Upper lobe of left lung (tissue), 6 donors: ENCODE results near the gene RPS2. TPM values are rescaled to one million over a fixed set of nuclear protein-coding genes. Genes with fewer than 3 reads are reported as not detected.

Experiments
- ATAC-seq, 2 donors: fragments of 200-7000 bp; cut with Tn5 transposase; one replicate each; pipeline ENCODE4 v1.9.1; 2022; ENCODE audit warnings: mild to moderate bottlenecking in 2 of 2, moderate library complexity in 2 of 2; ENCODE audit not compliant: low FRiP score in 2 of 2
- DNase-seq, 2 donors: peaks; one replicate each; pipeline ENCODE4 v3.0.0-alpha.2; 2019 to 2020
- H3K27ac ChIP-seq, 4 donors: fragments of 200-600 bp; sonication (generic); one replicate each; pipeline ENCODE4 v1.5.1; 2016 to 2019
- H3K27me3 ChIP-seq, 4 donors: fragments of 200-600 bp; sonication (generic); one replicate each; pipeline ENCODE4 v1.5.1; 2017 to 2019
- H3K36me3 ChIP-seq, 4 donors: fragments of 200-600 bp; sonication (generic); one replicate each; pipeline ENCODE4 v1.5.1; 2016 to 2019
- H3K4me1 ChIP-seq, 4 donors: fragments of 200-600 bp; sonication (generic); one replicate each; pipeline ENCODE4 v1.5.1; 2018 to 2019
- H3K4me3 ChIP-seq, 4 donors: fragments of 200-600 bp; sonication (generic); one replicate each; pipeline ENCODE4 v1.5.1; 2017 to 2019; ENCODE audit warnings: mild to moderate bottlenecking in 2 of 4, moderate library complexity in 1 of 4
- H3K9me3 ChIP-seq, 4 donors: fragments of 200-600 bp; sonication (generic); one replicate each; pipeline ENCODE4 v1.5.1; 2018 to 2019
- EP300 ChIP-seq, 4 donors: sonication (generic); formaldehyde crosslinking; IDR thresholded peaks; one replicate each; pipeline ENCODE4 v1.5.1; 2017; ENCODE audit warnings: antibody characterized with exemption in 4 of 4, control low read depth in 2 of 4
- POLR2A ChIP-seq, 4 donors: fragments of 450-650 bp; IDR thresholded peaks; one replicate each; pipeline ENCODE4 v1.5.1; 2016 to 2017; ENCODE audit warnings: antibody characterized with exemption in 4 of 4, mild to moderate bottlenecking in 2 of 4
- POLR2AphosphoS5 ChIP-seq, 2 donors: sonication (generic); formaldehyde crosslinking; IDR thresholded peaks; one replicate each; pipeline ENCODE4 v1.5.1; 2017; ENCODE audit warnings: antibody characterized with exemption in 2 of 2
- WGBS, 2 donors: methylation state at CpG; one replicate each; pipeline ENCODE4 v1.1.5; 2017 to 2018; 5-methylcytosine and 5-hydroxymethylcytosine counted together
- total RNA-seq, 6 donors: library from RNA; depleted of rRNA in 4 of 6; stranded (reverse); fragments of >200 nt in 4 of 6; gene quantifications; one replicate each; pipeline versions ENCODE4 v1.1.0 to v1.2.1, GENCODE V29; 2016 to 2021
- TF ChIP-seq, protein P1 (sequence below), 6 experiments: fragments of 450-650 bp in 4 of 6; fragments of 200-600 bp in 2 of 6; sonication (generic) in 2 of 6; IDR thresholded peaks; one replicate each; pipeline ENCODE4 v1.5.1; 2016 to 2019; ENCODE audit warnings: antibody characterized with exemption in 6 of 6
- donor health status: DM: no; HTN: no; CAD: no; lungs with moderate emphysema.
- donor health status: DM: no; HTN: yes; CAD: no; lungs with severe emphysema.

Gene RPS2
- total RNA-seq, 6 donors from 2014 or later = 1,128 to 1,943 (median 1,579) TPM

DNA sequence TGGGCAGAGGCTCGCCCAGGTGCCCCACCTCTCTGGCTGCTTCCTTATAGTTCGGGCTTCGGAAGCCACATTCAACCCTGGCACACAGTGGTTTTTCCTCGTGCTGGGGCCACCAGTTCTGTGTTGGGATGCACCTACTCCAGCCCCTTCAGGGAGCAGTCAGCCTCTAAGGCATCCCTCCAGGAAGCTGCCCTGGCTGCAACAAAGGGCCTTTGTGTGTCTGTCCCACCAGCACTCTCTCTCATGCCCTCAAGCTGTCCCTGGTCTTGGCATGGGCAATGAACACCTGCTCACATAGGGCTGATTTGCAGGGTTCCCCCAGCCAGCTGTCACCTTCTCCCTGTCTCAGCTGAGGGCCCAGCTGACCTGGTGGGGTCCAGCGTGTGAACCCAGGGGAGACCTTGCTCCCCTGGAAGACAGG lies 17.4 kb upstream of the RPS2 start:
- peaks cover 0 to 24% (median 10%) of the 10 kb centered on the region in 4 donors for H3K27me3 ChIP-seq
- H3K4me1 ChIP-seq = peaks cover 15 to 57% (median 28%) of the 10 kb centered on the region in 4 donors
- TF ChIP-seq POLR2A (IDR thresholded peaks at IDR 0.05) = no peak
- no peak for TF ChIP-seq EP300 (IDR thresholded peaks at IDR 0.05)
- TF ChIP-seq, protein P1, sequence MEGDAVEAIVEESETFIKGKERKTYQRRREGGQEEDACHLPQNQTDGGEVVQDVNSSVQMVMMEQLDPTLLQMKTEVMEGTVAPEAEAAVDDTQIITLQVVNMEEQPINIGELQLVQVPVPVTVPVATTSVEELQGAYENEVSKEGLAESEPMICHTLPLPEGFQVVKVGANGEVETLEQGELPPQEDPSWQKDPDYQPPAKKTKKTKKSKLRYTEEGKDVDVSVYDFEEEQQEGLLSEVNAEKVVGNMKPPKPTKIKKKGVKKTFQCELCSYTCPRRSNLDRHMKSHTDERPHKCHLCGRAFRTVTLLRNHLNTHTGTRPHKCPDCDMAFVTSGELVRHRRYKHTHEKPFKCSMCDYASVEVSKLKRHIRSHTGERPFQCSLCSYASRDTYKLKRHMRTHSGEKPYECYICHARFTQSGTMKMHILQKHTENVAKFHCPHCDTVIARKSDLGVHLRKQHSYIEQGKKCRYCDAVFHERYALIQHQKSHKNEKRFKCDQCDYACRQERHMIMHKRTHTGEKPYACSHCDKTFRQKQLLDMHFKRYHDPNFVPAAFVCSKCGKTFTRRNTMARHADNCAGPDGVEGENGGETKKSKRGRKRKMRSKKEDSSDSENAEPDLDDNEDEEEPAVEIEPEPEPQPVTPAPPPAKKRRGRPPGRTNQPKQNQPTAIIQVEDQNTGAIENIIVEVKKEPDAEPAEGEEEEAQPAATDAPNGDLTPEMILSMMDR (IDR thresholded peaks at IDR 0.05) = no peak
- TF ChIP-seq POLR2AphosphoS5 (IDR thresholded peaks at IDR 0.05) = no peak
- no peak overlapping the region for H3K4me3 ChIP-seq
- peaks cover 3 to 34% (median 33%) of the 10 kb centered on the region in 4 donors for H3K36me3 ChIP-seq
- no peak overlapping the region for H3K27ac ChIP-seq
- no peaks in the 10 kb centered on the region for H3K9me3 ChIP-seq
- 38 to 76% methylated on average over 1 to 5 of the region's 5 CpGs for whole genome bisulfite sequencing, 2 donors
- DNase-seq (no peak), ATAC-seq (no peak)

DNA sequence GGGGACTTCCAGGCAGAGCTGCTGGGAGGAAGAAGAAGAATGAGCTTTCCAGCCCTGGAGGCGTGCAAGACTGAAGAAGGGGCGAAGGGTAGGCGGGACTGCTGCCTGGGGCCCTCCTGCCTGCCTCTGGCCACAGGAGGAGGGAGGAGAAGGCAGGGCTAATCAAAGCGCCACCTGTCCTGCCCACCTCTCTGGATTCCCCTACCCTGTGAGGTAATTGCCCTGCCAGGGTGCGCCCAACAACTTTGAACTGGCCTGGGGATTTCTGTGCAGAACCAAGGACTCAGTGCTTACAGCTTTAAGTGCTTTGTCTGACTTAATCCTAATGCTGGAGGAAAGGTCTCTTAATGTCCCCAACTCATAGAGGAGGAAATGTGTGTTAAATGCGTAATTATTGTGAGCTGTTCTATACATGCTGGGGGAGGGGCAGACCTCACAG lies 16.8 kb upstream of the RPS2 start, which contains the start of gene NOXO1:
TSS of gene NOXO1 (minus strand) at position 72 of the 439 bp plus-strand sequence. CDS start 290 bp downstream, outside the sequence.
- H3K9me3 ChIP-seq = no peaks in the 10 kb centered on the region
- no peak for ATAC-seq
- TF ChIP-seq POLR2A (IDR thresholded peaks at IDR 0.05) (no peak), POLR2AphosphoS5 (IDR thresholded peaks at IDR 0.05) (no peak), EP300 (IDR thresholded peaks at IDR 0.05) (no peak)
- TF ChIP-seq, protein P1 (IDR thresholded peaks at IDR 0.05) = no peak
- peaks cover 15 to 57% (median 28%) of the 10 kb centered on the region in 4 donors for H3K4me1 ChIP-seq
- H3K27me3 ChIP-seq = peaks cover 0 to 24% (median 10%) of the 10 kb centered on the region in 4 donors
- WGBS, 2 donors = 33% methylated on average over 2 to 6 of the region's 6 CpGs
- H3K4me3 ChIP-seq = peak within 1 kb of the TSS in 3 of 4 donors; percentile 44 to 55 (median 54)
- H3K36me3 ChIP-seq = peaks cover 3 to 36% (median 34%) of the 10 kb centered on the region in 4 donors
- peak in 1 of 2 donors; percentile 35 for DNase-seq
- peak within 1 kb of the TSS in 1 of 4 donors; percentile 79 for H3K27ac ChIP-seq

DNA sequence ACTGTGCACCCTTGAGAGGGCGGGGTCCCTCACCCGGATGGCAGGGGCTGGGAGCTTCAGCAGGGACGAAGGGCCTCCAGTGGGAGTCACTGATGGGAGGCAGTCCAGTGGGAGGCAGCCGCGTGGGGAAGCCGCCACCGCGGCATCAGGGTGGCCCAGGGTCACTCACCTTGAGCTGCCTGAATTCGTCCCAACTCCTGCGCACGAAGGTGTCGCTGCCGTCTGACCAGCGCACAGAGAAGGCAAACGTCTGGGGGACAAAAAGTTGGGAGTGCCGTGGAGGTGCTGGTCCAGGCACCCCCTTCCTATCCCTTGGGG lies 16.1 kb upstream of the RPS2 start:
- no peak for TF ChIP-seq POLR2A (IDR thresholded peaks at IDR 0.05)
- no peak for TF ChIP-seq EP300 (IDR thresholded peaks at IDR 0.05)
- TF ChIP-seq, protein P1 (IDR thresholded peaks at IDR 0.05) = no peak
- TF ChIP-seq POLR2AphosphoS5 (IDR thresholded peaks at IDR 0.05) = no peak
- H3K9me3 ChIP-seq = no peaks in the 10 kb centered on the region
- no peak for ATAC-seq
- H3K27me3 ChIP-seq = peaks cover 0 to 24% (median 10%) of the 10 kb centered on the region in 4 donors
- peaks cover 15 to 57% (median 28%) of the 10 kb centered on the region in 4 donors for H3K4me1 ChIP-seq
- no peak overlapping the region for H3K27ac ChIP-seq
- peak in 1 of 2 donors; percentile 71 for DNase-seq
- H3K36me3 ChIP-seq = peaks cover 9 to 36% (median 34%) of the 10 kb centered on the region in 4 donors
- 30% methylated on average over 15 of the region's 16 CpGs; no CpG with 5 or more reads in 1 of the 2 donors for WGBS, 2 donors
- H3K4me3 ChIP-seq = no peak overlapping the region

DNA sequence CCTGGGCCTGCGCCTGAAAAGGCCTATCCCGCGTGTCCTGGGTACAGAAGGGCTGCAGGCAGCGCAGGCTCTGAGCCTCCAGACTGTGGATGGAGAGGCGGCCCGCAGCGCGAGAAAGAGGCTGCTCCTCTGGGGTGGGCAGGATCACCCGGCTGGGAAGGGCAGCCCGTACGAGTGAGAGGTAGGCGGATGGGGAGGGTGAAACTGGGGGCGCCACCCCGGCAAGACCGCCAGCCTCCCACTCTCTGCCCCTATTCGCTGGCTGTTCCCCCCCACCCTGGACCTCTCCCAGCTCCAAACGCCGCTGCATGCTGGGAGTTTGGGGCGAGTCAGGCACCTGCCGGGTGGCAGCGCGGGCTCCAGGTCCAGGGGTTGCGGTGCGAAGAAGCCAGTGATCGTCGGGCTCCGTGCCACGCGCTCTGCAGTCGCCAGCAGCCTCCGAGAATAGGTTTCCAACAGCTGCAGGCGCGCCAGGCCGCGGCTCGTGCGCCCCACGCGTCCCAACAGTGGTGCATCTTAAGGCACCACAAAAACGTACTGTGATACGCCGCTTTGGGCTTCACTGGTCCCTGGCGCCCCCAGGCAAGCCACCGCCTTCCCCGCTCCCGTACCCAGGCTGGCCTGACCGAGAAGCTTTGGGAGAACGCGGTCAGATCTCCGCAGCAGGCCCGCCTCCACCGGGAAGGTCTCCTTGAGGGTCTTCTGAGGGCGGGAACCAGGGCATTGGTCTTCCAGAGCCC lies 15.6 kb upstream of the RPS2 start:
- DNase-seq = peak in 1 of 2 donors; percentile 88
- 8 to 23% methylated on average over 5 to 51 of the region's 53 CpGs for WGBS, 2 donors
- Histone ChIP-seq H3K4me3 (peak overlapping the region in 3 of 4 donors; percentile 44 to 55 (median 54)), H3K9me3 (no peaks in the 10 kb centered on the region), H3K4me1 (peaks cover 13 to 54% (median 25%) of the 10 kb centered on the region in 4 donors), H3K27ac (peak overlapping the region; percentile 70 to 79 (median 76)), H3K36me3 (peaks cover 14 to 39% (median 36%) of the 10 kb centered on the region in 4 donors), H3K27me3 (peaks cover 0 to 24% (median 10%) of the 10 kb centered on the region in 4 donors)
- ATAC-seq = no peak
- TF ChIP-seq POLR2AphosphoS5 (IDR thresholded peaks at IDR 0.05) (no peak), POLR2A (IDR thresholded peaks at IDR 0.05) (no peak), EP300 (IDR thresholded peaks at IDR 0.05) (no peak)
- TF ChIP-seq, protein P1 (IDR thresholded peaks at IDR 0.05) = no peak
